K562 (cell line): ENCODE measurements around the gene PPP1R12C. TPM values are rescaled to one million over a fixed set of nuclear protein-coding genes. Genes with fewer than 3 reads are reported as not detected.

ENCODE experiments used
- CHCHD3 ChIP-seq: fragments of 250-450 bp; sonication (Bioruptor Pico); IDR thresholded peaks from 2 replicates; pipeline ENCODE4 v2.1.2; 2022; ENCODE audit warnings: mild to moderate bottlenecking
- COPS2 ChIP-seq: fragments of 450-650 bp; conservative IDR thresholded peaks from 2 replicates; pipeline ENCODE4 v1.6.1; 2016; ENCODE audit warnings: mild to moderate bottlenecking, moderate library complexity
- CREB1 ChIP-seq, 2 experiments: sonication (generic) in 1 of 2; formaldehyde crosslinking in 1 of 2; IDR thresholded peaks; 2 replicates each; pipeline versions ENCODE4 v1.6.1 to v1.8.0; 2012 to 2022; ENCODE audit warnings: inconsistent platforms in 1 of 2, mild to moderate bottlenecking in 1 of 2, missing genetic modification reagents in 1 of 2, moderate library complexity in 1 of 2
- CTBP1 ChIP-seq: fragments of 450-650 bp; IDR thresholded peaks from 2 replicates; pipeline ENCODE4 v1.6.1; 2016; ENCODE audit warnings: borderline replicate concordance
- E2F6 ChIP-seq, 2 experiments: IDR thresholded peaks; 2 replicates each; pipeline ENCODE4 v1.6.1; 2011; ENCODE audit warnings: borderline replicate concordance in 1 of 2, control low read depth in 1 of 2, low read depth in 1 of 2, low read length in 1 of 2, mild to moderate bottlenecking in 1 of 2, mixed read lengths in 1 of 2, moderate library complexity in 1 of 2; ENCODE audit not compliant: insufficient read depth in 1 of 2, insufficient read length in 1 of 2, poor library complexity in 1 of 2, severe bottlenecking in 1 of 2; ENCODE audit errors: extremely low read depth in 1 of 2
- EWSR1 ChIP-seq: fragments of 450-650 bp; IDR thresholded peaks from 2 replicates; pipeline ENCODE4 v1.6.1; 2018; ENCODE audit warnings: borderline replicate concordance, mild to moderate bottlenecking, low read depth, moderate library complexity; ENCODE audit not compliant: partially characterized antibody
- HDAC2 ChIP-seq: fragments of 450-650 bp; IDR thresholded peaks from 2 replicates; pipeline ENCODE4 v1.6.1; 2016; ENCODE audit warnings: mild to moderate bottlenecking
- NFE2L1 ChIP-seq: fragments of 450-650 bp; IDR thresholded peaks from 2 replicates; pipeline ENCODE4 v1.6.1; 2016; ENCODE audit warnings: missing genetic modification characterization, low read depth, mild to moderate bottlenecking, missing compliant biosample characterization, moderate library complexity, borderline replicate concordance
- PCBP1 ChIP-seq: fragments of 200-400 bp; formaldehyde crosslinking; IDR thresholded peaks from 2 replicates; pipeline ENCODE4 v1.6.1; 2018; ENCODE audit warnings: mild to moderate bottlenecking, low read depth, low read length; ENCODE audit not compliant: poor library complexity, severe bottlenecking
- RBM14 ChIP-seq: fragments of 200-400 bp; formaldehyde crosslinking; IDR thresholded peaks from 2 replicates; pipeline ENCODE4 v1.6.1; 2018; ENCODE audit warnings: low read depth, mild to moderate bottlenecking, low read length, moderate library complexity, borderline replicate concordance; ENCODE audit not compliant: insufficient read depth
- RBM15 ChIP-seq: fragments of 200-400 bp; formaldehyde crosslinking; IDR thresholded peaks from 2 replicates; pipeline ENCODE4 v1.6.1; 2018; ENCODE audit warnings: mild to moderate bottlenecking, low read length, moderate library complexity; ENCODE audit not compliant: insufficient read depth
- SRSF9 ChIP-seq: fragments of 200-400 bp; formaldehyde crosslinking; IDR thresholded peaks from 2 replicates; pipeline ENCODE4 v1.6.1; 2017; ENCODE audit warnings: low read depth, low read length, borderline replicate concordance
- YY1 ChIP-seq, 3 experiments: IDR thresholded peaks; 2 replicates each; pipeline ENCODE4 v1.6.1; 2011; ENCODE audit warnings: low read length in 2 of 3, mild to moderate bottlenecking in 2 of 3, moderate library complexity in 2 of 3, borderline replicate concordance in 1 of 3, control low read depth in 1 of 3, low read depth in 1 of 3; ENCODE audit not compliant: insufficient read depth in 3 of 3, insufficient replicate concordance in 2 of 3, control insufficient read depth in 1 of 3, insufficient read length in 1 of 3; ENCODE audit errors: extremely low read depth in 1 of 3
- ZFP36 ChIP-seq: fragments of 150-350 bp; IDR thresholded peaks from 2 replicates; pipeline ENCODE4 v1.6.1; 2018; ENCODE audit warnings: low read length, low read depth; ENCODE audit not compliant: partially characterized antibody
- ZNF239 ChIP-seq: fragments of 250-450 bp; sonication (Bioruptor Pico); IDR thresholded peaks from 2 replicates; pipeline ENCODE4 v1.4.0; 2020; ENCODE audit warnings: mild to moderate bottlenecking
- ZNF354B ChIP-seq: fragments of 250-450 bp; sonication (Bioruptor Pico); IDR thresholded peaks from 2 replicates; pipeline ENCODE4 v1.4.0; 2020
- polyA plus RNA-seq, 8 experiments: library from polyadenylated mRNA; depleted of rRNA in 4 of 8; stranded (reverse) in 5 of 8; unstranded in 3 of 8; fragments of >200 nt; fragmentation: Nextera tagmentation in 2 of 8; fragmentation: Illumina TruSeq in 1 of 8; extraction: Ambion mirVana in 2 of 8; extraction: Trizol in 1 of 8; gene quantifications; 2 replicates each; pipeline versions ENCODE4 v1.2.1 to v1.2.3, GENCODE V29; 2011 to 2014; ENCODE audit warnings: inconsistent platforms in 1 of 8, missing spikeins in 1 of 8
- total RNA-seq, 7 experiments: library from RNA; depleted of rRNA in 6 of 7; stranded (reverse); fragments of >200 nt in 6 of 7; fragmentation: Illumina TruSeq in 2 of 7; extraction: Trizol in 2 of 7; gene quantifications; 2 replicates each; pipeline versions ENCODE4 v1.2.1 to v1.2.3, GENCODE V29; 2011 to 2021; ENCODE audit warnings: low replicate concordance in 1 of 7
- TF ChIP-seq, protein P1 (sequence below), 3 experiments: IDR thresholded peaks in 2 of 3; conservative IDR thresholded peaks in 1 of 3; 2 replicates each; pipeline ENCODE4 v1.5.1; 2011 to 2012; ENCODE audit warnings: low read length in 3 of 3, mild to moderate bottlenecking in 3 of 3, control low read depth in 2 of 3, improper control_type of control experiment in 1 of 3, inconsistent platforms in 1 of 3, low read depth in 1 of 3, mixed read lengths in 1 of 3, moderate library complexity in 1 of 3; ENCODE audit not compliant: insufficient read depth in 2 of 3
- TF ChIP-seq, protein P2 (sequence below): fragments of 150-350 bp; IDR thresholded peaks from 2 replicates; pipeline ENCODE4 v1.6.1; 2014; ENCODE audit warnings: low read depth, mild to moderate bottlenecking, low read length, borderline replicate concordance

PPP1R12C gene
- total and polyA plus RNA-seq, 9 of the 15 experiments (the other 6 are each of a cell fraction or from before 2014, with no cell fraction given), result 1.8 to 136 (median 33.7) TPM

DNA sequence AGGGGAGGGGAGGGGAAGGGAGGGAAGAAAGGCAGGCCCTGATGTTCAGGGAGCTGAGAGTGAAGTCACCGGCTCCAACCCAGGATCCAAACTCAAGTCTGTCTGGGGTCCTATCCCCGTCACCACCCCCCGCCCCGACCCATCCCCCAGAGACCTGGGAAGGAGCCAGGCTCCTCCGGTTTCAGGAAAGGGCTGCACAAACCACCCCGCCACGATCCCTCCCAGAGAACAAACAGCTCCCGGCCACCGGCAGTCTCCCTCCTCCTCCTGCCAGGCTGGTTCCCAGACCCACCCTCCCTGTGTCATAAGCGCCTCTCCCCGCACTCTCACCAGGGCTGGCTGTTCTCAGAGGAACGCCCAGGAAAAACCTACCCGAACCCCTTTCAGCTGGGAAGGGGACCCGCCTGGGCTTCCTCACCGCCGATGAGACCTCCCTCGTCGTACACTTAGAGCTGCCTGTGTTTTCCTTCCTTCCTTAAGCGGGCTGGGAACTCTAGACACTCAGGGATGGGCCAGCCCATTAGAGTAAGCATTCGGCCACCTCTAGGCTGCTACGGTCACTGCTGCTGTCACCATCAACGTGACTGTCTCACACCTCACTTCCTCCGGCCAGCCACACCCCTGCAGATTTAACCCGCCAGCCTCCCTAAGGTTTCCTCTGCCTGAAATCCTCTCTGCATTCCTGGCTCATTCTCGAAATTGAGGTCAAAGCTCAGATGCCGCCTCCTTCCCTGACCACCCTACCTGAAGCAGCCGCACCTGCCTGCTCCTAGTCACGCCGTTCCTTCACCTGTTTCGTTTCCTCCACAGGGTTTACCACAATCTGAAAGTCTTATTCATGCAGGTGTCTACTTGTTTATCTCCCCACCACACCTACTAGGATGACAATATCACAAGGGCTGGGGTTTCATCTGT, 48.2 kb downstream of the PPP1R12C start (continued):
- TF ChIP-seq, protein P1, sequence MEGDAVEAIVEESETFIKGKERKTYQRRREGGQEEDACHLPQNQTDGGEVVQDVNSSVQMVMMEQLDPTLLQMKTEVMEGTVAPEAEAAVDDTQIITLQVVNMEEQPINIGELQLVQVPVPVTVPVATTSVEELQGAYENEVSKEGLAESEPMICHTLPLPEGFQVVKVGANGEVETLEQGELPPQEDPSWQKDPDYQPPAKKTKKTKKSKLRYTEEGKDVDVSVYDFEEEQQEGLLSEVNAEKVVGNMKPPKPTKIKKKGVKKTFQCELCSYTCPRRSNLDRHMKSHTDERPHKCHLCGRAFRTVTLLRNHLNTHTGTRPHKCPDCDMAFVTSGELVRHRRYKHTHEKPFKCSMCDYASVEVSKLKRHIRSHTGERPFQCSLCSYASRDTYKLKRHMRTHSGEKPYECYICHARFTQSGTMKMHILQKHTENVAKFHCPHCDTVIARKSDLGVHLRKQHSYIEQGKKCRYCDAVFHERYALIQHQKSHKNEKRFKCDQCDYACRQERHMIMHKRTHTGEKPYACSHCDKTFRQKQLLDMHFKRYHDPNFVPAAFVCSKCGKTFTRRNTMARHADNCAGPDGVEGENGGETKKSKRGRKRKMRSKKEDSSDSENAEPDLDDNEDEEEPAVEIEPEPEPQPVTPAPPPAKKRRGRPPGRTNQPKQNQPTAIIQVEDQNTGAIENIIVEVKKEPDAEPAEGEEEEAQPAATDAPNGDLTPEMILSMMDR (IDR thresholded peaks at IDR 0.05 in 2 of 3, conservative IDR thresholded peaks at IDR 0.05 in 1 of 3; ENCODE audit: insufficient read depth in 2 of 3, low read depth in 1 of 3, low read length in 3 of 3), result peak; percentile 9 to 18 (median 10); a peak in 1 of 6 replicates
- TF ChIP-seq, protein P2, sequence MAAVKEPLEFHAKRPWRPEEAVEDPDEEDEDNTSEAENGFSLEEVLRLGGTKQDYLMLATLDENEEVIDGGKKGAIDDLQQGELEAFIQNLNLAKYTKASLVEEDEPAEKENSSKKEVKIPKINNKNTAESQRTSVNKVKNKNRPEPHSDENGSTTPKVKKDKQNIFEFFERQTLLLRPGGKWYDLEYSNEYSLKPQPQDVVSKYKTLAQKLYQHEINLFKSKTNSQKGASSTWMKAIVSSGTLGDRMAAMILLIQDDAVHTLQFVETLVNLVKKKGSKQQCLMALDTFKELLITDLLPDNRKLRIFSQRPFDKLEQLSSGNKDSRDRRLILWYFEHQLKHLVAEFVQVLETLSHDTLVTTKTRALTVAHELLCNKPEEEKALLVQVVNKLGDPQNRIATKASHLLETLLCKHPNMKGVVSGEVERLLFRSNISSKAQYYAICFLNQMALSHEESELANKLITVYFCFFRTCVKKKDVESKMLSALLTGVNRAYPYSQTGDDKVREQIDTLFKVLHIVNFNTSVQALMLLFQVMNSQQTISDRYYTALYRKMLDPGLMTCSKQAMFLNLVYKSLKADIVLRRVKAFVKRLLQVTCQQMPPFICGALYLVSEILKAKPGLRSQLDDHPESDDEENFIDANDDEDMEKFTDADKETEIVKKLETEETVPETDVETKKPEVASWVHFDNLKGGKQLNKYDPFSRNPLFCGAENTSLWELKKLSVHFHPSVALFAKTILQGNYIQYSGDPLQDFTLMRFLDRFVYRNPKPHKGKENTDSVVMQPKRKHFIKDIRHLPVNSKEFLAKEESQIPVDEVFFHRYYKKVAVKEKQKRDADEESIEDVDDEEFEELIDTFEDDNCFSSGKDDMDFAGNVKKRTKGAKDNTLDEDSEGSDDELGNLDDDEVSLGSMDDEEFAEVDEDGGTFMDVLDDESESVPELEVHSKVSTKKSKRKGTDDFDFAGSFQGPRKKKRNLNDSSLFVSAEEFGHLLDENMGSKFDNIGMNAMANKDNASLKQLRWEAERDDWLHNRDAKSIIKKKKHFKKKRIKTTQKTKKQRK, result no peak
- TF ChIP-seq NFE2L1 (tag) (no peak), YY1 (IDR thresholded peaks at IDR 0.05; ENCODE audit: borderline replicate concordance in 1 of 3, control insufficient read depth in 1 of 3, extremely low read depth in 1 of 3, insufficient read depth in 3 of 3, insufficient read length in 1 of 3, insufficient replicate concordance in 2 of 3, low read depth in 1 of 3, low read length in 2 of 3) (peak in 1 of 3 experiments; percentile 37), RBM15 (no peak), HDAC2 (0 out of 2 replicates have a peak, but pooled peaks have one; percentile 41), E2F6 (IDR thresholded peaks at IDR 0.05; ENCODE audit: borderline replicate concordance in 1 of 2, extremely low read depth in 1 of 2, insufficient read depth in 1 of 2, insufficient read length in 1 of 2, low read depth in 1 of 2, low read length in 1 of 2, poor library complexity in 1 of 2, severe bottlenecking in 1 of 2) (peak in 1 of 2 experiments; percentile 43), PCBP1 (peak; percentile 85), CREB1 (IDR thresholded peaks at IDR 0.05) (peak; percentile 61; the same call in 1 of the 2 replicates), CREB1 (CRISPR knock-in tag; IDR thresholded peaks at IDR 0.05) (no peak), CTBP1 (peak; percentile 68; the same call in 1 of the 2 replicates), ZNF239 (CRISPR knock-in tag) (no peak), SRSF9 (no peak), ZFP36 (no peak), COPS2 (no peak), ZNF354B (no peak), EWSR1 (no peak), RBM14 (no peak), CHCHD3 (CRISPR knock-in tag) (no peak)
